ENCODE measurements around the gene CHMP2A. TPM values are rescaled to one million over a fixed set of nuclear protein-coding genes. Genes with fewer than 3 reads are reported as not detected.

CHMP2A gene
- total RNA-seq, 1 experiment from 2014 or later, result 109 TPM

DNA sequence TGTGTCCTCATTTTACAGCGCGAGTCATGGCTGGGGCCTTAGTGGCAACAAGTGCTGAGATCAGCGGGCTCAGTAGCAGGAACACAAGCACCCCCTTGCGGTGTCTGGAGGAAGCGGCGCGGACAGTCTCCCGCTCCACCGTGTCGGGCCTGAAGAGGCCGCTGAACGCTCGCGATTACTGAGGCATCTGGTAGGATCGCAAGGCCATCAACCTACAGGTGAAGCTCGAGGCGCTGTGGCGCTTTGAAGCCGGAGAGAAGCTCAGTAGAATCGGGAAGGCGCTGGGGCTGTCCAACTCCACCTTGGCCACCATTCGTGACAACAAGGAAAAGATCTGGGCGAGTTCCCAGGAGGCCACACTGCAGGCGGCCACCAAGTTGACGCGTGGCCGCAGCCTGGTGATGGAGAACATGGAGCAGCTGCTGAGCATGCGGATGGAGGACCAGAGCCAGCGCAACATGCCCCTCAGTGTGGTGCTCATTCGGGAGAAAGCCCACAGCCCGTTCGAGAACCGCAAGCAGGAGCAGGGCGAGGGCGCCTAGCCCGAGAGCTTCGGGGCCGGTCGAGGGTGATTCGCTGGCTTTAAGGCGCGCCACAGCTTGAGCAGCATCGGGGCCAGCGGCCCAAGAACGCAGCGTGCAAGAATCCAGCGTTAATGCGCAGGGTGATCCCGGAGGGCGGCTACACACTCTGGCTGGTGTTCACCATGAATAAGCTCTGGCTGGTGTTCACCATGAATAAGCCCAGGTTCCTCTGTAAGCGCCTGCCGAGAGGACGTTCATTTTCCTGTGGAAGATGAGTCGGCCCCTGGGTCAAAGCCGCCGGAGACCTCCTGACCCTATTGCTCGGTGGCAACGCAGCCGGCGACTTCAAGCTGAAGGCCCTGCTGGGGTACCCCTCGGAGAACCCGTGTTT is 26.6 kb upstream of the CHMP2A start (continued):
- TF ChIP-seq GTF2I (CRISPR knock-in tag; conservative IDR thresholded peaks at IDR 0.05) (no peak), NR3C1 (CRISPR knock-in tag; conservative IDR thresholded peaks at IDR 0.05; ENCODE audit: low read depth) (no peak), TEAD1 (CRISPR knock-in tag; IDR thresholded peaks at IDR 0.05) (0 out of 2 replicates have a peak, but pooled peaks have one; percentile 36), FOXK1 (CRISPR knock-in tag; IDR thresholded peaks at IDR 0.05) (peak; percentile 37; the same call in 1 of the 2 replicates), CREM (CRISPR knock-in tag; IDR thresholded peaks at IDR 0.05) (peak; percentile 68; the same call in 1 of the 2 replicates)

DNA sequence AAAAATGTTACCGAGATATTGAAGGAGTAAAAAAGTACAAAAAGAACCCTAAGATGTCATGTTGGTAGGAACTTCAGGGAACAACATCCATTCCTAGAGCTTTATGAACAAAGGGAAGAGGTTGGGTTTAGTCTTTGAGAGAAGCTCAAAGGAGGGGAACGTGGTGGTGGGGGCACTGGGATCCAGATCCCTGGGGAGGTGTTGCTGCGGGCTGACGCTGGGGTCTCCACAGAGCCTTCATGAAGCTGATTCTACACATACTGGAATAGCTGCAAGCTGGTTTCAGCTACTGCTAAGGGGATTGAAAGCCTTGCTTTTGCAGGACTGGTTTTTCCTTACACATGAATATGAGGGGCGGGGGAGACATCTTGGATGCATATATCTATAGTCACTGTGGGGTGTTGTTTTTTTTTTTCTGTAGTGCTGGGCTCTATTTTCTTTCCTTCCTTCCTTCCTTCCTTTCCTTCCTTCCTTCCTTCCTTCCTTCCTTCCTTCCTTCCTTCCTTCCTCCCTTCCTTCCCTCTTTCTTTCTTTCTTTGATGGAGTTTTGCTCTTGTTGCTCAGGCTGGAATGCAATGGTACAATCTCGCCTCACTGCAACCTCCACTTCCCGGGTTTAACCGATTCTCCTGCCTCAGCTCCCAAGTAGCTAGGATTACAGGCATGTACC is 24.7 kb upstream of the CHMP2A start:
- no peak for ATAC-seq
- peaks cover 10% of the 10 kb centered on the region for H3K4me1 Mint-ChIP-seq
- peaks cover 14% of the 10 kb centered on the region for H3K36me3 Mint-ChIP-seq
- ChIA-PET POLR2A (interaction anchor here (2.0 kb wide), 1 partner anchor 17 kb away, joined by 8 read pairs; no protein-coding TSS in a partner anchor), CTCF (interaction anchor here (1.2 to 5.0 kb wide), 2 partner anchors 60 to 66 kb away, joined by 4 to 32 read pairs; partner anchors contain the start of gene ZBTB45)
- no peak overlapping the region for H3K4me3 Mint-ChIP-seq
- H3K9me3 Mint-ChIP-seq, result no peaks in the 10 kb centered on the region
- no peaks in the 10 kb centered on the region for H3K27me3 Mint-ChIP-seq (ENCODE audit: low read depth)
- H3K27ac Mint-ChIP-seq, result no peak overlapping the region
- no peak for DNase-seq (ENCODE audit: low spot score)
- TF ChIP-seq, protein P1, sequence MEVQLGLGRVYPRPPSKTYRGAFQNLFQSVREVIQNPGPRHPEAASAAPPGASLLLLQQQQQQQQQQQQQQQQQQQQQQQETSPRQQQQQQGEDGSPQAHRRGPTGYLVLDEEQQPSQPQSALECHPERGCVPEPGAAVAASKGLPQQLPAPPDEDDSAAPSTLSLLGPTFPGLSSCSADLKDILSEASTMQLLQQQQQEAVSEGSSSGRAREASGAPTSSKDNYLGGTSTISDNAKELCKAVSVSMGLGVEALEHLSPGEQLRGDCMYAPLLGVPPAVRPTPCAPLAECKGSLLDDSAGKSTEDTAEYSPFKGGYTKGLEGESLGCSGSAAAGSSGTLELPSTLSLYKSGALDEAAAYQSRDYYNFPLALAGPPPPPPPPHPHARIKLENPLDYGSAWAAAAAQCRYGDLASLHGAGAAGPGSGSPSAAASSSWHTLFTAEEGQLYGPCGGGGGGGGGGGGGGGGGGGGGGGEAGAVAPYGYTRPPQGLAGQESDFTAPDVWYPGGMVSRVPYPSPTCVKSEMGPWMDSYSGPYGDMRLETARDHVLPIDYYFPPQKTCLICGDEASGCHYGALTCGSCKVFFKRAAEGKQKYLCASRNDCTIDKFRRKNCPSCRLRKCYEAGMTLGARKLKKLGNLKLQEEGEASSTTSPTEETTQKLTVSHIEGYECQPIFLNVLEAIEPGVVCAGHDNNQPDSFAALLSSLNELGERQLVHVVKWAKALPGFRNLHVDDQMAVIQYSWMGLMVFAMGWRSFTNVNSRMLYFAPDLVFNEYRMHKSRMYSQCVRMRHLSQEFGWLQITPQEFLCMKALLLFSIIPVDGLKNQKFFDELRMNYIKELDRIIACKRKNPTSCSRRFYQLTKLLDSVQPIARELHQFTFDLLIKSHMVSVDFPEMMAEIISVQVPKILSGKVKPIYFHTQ (CRISPR knock-in tag; IDR thresholded peaks at IDR 0.05), result no peak
- TF ChIP-seq, protein P2, sequence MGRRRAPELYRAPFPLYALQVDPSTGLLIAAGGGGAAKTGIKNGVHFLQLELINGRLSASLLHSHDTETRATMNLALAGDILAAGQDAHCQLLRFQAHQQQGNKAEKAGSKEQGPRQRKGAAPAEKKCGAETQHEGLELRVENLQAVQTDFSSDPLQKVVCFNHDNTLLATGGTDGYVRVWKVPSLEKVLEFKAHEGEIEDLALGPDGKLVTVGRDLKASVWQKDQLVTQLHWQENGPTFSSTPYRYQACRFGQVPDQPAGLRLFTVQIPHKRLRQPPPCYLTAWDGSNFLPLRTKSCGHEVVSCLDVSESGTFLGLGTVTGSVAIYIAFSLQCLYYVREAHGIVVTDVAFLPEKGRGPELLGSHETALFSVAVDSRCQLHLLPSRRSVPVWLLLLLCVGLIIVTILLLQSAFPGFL (CRISPR knock-in tag; IDR thresholded peaks at IDR 0.05; ENCODE audit: borderline replicate concordance), result no peak
- TF ChIP-seq IRF2 (CRISPR knock-in tag; IDR thresholded peaks at IDR 0.05; ENCODE audit: borderline replicate concordance, low read depth), result no peak
- TF ChIP-seq, protein P3, sequence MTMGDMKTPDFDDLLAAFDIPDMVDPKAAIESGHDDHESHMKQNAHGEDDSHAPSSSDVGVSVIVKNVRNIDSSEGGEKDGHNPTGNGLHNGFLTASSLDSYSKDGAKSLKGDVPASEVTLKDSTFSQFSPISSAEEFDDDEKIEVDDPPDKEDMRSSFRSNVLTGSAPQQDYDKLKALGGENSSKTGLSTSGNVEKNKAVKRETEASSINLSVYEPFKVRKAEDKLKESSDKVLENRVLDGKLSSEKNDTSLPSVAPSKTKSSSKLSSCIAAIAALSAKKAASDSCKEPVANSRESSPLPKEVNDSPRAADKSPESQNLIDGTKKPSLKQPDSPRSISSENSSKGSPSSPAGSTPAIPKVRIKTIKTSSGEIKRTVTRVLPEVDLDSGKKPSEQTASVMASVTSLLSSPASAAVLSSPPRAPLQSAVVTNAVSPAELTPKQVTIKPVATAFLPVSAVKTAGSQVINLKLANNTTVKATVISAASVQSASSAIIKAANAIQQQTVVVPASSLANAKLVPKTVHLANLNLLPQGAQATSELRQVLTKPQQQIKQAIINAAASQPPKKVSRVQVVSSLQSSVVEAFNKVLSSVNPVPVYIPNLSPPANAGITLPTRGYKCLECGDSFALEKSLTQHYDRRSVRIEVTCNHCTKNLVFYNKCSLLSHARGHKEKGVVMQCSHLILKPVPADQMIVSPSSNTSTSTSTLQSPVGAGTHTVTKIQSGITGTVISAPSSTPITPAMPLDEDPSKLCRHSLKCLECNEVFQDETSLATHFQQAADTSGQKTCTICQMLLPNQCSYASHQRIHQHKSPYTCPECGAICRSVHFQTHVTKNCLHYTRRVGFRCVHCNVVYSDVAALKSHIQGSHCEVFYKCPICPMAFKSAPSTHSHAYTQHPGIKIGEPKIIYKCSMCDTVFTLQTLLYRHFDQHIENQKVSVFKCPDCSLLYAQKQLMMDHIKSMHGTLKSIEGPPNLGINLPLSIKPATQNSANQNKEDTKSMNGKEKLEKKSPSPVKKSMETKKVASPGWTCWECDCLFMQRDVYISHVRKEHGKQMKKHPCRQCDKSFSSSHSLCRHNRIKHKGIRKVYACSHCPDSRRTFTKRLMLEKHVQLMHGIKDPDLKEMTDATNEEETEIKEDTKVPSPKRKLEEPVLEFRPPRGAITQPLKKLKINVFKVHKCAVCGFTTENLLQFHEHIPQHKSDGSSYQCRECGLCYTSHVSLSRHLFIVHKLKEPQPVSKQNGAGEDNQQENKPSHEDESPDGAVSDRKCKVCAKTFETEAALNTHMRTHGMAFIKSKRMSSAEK (CRISPR knock-in tag; IDR thresholded peaks at IDR 0.05; ENCODE audit: borderline replicate concordance), result no peak
- TF ChIP-seq, protein P4, sequence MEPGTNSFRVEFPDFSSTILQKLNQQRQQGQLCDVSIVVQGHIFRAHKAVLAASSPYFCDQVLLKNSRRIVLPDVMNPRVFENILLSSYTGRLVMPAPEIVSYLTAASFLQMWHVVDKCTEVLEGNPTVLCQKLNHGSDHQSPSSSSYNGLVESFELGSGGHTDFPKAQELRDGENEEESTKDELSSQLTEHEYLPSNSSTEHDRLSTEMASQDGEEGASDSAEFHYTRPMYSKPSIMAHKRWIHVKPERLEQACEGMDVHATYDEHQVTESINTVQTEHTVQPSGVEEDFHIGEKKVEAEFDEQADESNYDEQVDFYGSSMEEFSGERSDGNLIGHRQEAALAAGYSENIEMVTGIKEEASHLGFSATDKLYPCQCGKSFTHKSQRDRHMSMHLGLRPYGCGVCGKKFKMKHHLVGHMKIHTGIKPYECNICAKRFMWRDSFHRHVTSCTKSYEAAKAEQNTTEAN (CRISPR knock-in tag; IDR thresholded peaks at IDR 0.05), result no peak
- no peak for TF ChIP-seq RELA (CRISPR knock-in tag; IDR thresholded peaks at IDR 0.05; ENCODE audit: borderline replicate concordance)
- TF ChIP-seq SOX15 (CRISPR knock-in tag; IDR thresholded peaks at IDR 0.05), result no peak
- TF ChIP-seq MXD4 (CRISPR knock-in tag; IDR thresholded peaks at IDR 0.05; ENCODE audit: borderline replicate concordance), result no peak
